Posterior vena cava (tissue), 2 donors: ENCODE results near the gene LGALS4. TPM values are rescaled to one million over a fixed set of nuclear protein-coding genes. Genes with fewer than 3 reads are reported as not detected.
"Not testable (repeated sequence)": the region's sequence is repeated elsewhere in the genome, so short reads cannot be mapped to it uniquely, and the experiment has no call there.

Source experiments
- DNase-seq: peaks from one replicate; pipeline ENCODE4 v3.0.0-alpha.2; 2020; ENCODE audit warnings: low spot score
- intact Hi-C, 2 donors: fragments of 100-400 bp; cut with DNase I; formaldehyde crosslinking; loops; one replicate each; pipeline versions ENCODE4 v1.14.1 to v1.14.2; 2022 to 2023
- total RNA-seq, 2 donors: library from RNA; stranded (reverse); fragmentation: NEBNext Ultra II Directional; extraction: Animal tissue kit (Norgen Biotek cat#: 25700); gene quantifications; one replicate each; pipeline ENCODE4 v1.2.1, GENCODE V29; 2021
- donor health status: DM: yes; HTN: yes; CAD: no.
- donor health status: DM: yes; HTN: yes; CAD: no.

LGALS4 gene
- total RNA-seq, 2 donors from 2014 or later = 0.86 TPM; not detected in 1

DNA sequence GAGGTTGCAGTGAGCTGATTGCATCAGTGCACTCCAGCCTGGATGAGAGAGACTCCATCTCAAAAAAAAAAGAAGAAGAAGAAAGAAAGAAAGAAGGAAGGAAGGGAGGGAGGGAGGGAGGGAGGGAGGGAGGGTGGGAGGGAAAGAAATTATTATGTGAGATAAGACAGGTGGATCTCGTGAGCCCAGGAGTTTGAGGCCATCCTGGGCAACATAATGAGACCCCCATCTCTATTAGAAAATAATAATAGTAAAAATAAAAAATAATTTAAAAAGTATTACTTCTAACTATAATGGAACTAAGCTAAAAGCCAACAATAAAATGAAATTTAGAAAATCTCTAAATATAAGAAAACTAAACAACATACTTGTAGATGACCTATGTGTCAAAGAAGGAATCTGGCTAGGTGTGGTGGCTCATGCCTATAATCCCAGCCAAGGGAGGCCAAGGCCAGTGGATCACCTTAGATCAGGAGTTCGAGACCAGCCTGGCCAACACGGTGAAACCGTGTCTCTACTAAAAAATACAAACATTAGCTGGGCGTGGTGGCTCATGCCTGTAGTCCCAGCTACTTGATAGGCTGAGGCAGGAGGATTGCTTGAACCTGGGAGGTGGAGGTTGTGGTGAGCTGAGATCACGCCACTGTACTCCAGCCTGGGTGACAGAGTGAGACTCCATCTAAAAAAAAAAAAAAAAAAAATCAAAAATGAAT is 51.8 kb downstream of the LGALS4 start:
- intact Hi-C loops = not testable (repeated sequence)

DNA sequence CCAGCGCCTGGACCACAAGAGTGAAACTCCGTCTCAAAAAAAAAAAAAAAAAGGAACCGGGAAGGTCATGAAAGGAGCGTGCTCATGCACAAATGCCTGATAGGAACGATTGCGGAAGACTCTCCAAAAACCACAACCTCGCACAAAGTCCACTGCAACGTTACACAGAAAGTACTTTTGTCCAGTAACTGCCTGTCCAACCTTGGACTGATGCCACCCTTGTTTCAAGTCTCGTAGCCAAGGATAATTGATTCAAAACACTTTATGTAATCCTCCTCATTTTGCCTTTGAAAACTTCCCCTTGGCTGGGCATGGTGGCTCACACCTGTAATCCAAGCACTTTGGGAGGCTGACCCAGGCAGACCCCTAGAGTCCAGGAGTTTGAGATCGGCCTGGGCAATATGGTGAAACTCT is 53.1 kb downstream of the LGALS4 start:
- no peak for DNase-seq
- intact Hi-C loops = no loop called here

More for the DNA sequence above, 51.8 kb downstream of the LGALS4 start:
- not testable (repeated sequence) for DNase-seq

DNA sequence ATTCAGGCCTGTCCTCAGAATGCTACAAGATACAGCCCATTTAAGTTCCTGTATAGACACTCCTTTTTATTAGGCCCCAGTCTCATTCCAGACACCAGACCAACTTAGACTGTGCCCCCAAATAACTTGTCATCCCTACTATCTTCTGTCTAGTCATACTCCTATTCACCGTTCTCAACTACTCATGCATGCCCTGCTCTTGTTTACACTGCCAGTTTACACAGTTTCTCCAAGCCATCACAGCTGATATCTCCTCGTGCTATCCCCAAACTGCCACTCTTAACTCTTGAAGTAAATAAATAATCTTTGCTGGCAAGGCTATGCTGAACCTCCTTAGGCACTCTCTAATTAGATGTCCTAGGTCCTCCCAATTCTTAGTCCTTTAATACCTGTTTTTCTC is 58.5 kb downstream of the LGALS4 start:
- intact Hi-C loops, DNase-seq: not testable (repeated sequence)

DNA sequence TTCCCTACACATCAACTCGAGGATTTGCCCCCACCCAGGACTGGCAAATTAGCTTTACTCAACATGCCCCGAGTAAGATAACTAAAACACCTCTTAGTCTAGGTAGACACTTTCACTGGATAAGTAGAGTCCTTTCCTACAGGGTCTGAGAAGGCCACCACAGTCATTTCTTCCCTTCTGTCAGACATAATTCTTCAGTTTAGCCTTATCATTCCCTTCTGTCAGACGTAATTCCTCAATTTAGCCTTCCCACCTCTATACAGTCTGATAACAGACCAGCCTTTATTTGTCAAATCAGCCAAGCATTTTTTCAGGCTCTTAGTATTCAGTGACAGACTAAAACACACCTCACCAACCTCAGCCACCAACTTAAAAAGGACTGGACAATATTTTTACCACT is 59.0 kb downstream of the LGALS4 start:
- DNase-seq, intact Hi-C loops: not testable (repeated sequence)

Other genes with a start within 250 kb of the LGALS4 start
- 1 to 10 TPM; 2.7 to 5.5 TPM for gene MAP4K1, start 195.0 kb downstream of the LGALS4 start, total RNA-seq
- 100 to 1,000 TPM; 170 to 191 TPM for gene EIF3K, start 193.8 kb downstream of the LGALS4 start, total RNA-seq
- gene ACTN4, start 165.3 kb downstream of the LGALS4 start, total RNA-seq = 100 to 1,000 TPM; 661 to 878 TPM
- 1 to 10 TPM; 1.9 to 2.9 TPM for gene CAPN12, start 68.5 kb downstream of the LGALS4 start, total RNA-seq
- gene LGALS7, start 39.4 kb downstream of the LGALS4 start, total RNA-seq = not detected
- not detected for gene LGALS7B, start 23.7 kb downstream of the LGALS4 start, total RNA-seq
- 100 to 1,000 TPM; 100 to 158 TPM for gene ECH1, start 18.8 kb upstream of the LGALS4 start, total RNA-seq
- gene HNRNPL, start 37.0 kb upstream of the LGALS4 start, total RNA-seq = 100 to 1,000 TPM; 191 to 194 TPM
- 1 to 10 TPM; 5.8 to 6.1 TPM for gene RINL, start 65.3 kb upstream of the LGALS4 start, total RNA-seq
- 10 to 100 TPM; 41.7 to 48.1 TPM for gene SIRT2, start 86.7 kb upstream of the LGALS4 start, total RNA-seq
- 10 to 100 TPM; 19.3 to 23.1 TPM for gene NFKBIB, start 87.0 kb upstream of the LGALS4 start, total RNA-seq
- under 1 TPM; 0.24 to 0.37 TPM for gene CCER2, start 99.2 kb upstream of the LGALS4 start, total RNA-seq
- gene SARS2, start 117.8 kb upstream of the LGALS4 start, total RNA-seq = 1 to 10 TPM; 8.2 to 9.5 TPM
- 10 to 100 TPM; 17.8 to 21.4 TPM for gene MRPS12, start 118.0 kb upstream of the LGALS4 start, total RNA-seq
- gene FBXO17, start 162.8 kb upstream of the LGALS4 start, total RNA-seq = 10 to 100 TPM; 17.4 to 23.0 TPM
- 10 to 100 TPM in 1 of 2 donors, 1 to 10 TPM in 1; 8.5 to 10.0 TPM for gene FBXO27, start 219.6 kb upstream of the LGALS4 start, total RNA-seq